Ectodermal cell (in vitro differentiated cells): ENCODE data around the gene MBNL3.
"Not testable (repeated sequence)": the region's sequence is repeated elsewhere in the genome, so short reads cannot be mapped to it uniquely, and the experiment has no call there.

Experiments used
- H3K27ac ChIP-seq: 2 replicates; pipeline ENCODE4 v1.7.0; 2013; ENCODE audit warnings: mild to moderate bottlenecking, low read depth, low read length; ENCODE audit not compliant: insufficient read depth, poor library complexity, severe bottlenecking
- H3K27me3 ChIP-seq: 2 replicates; pipeline ENCODE4 v1.7.0; 2013; ENCODE audit warnings: mild to moderate bottlenecking, low read length; ENCODE audit not compliant: insufficient read depth, control insufficient read depth, poor library complexity, severe bottlenecking
- H3K36me3 ChIP-seq: one replicate; pipeline ENCODE4 v1.7.0; 2013; ENCODE audit warnings: low read length; ENCODE audit not compliant: control insufficient read depth, insufficient read depth
- H3K4me1 ChIP-seq: one replicate; pipeline ENCODE4 v1.7.0; 2013; ENCODE audit warnings: low read length; ENCODE audit not compliant: control insufficient read depth, insufficient read depth
- H3K4me3 ChIP-seq: 2 replicates; pipeline ENCODE4 v1.7.0; 2013; ENCODE audit warnings: low read depth, low read length, control low read depth; ENCODE audit not compliant: insufficient read depth
- H3K9me3 ChIP-seq: 2 replicates; pipeline ENCODE4 v1.7.0; 2013; ENCODE audit warnings: mild to moderate bottlenecking, low read length, moderate library complexity; ENCODE audit not compliant: control insufficient read depth
- WGBS, 2 experiments: methylation state at CpG; one replicate each; pipeline ENCODE4 v1.1.7; 2013; ENCODE audit warnings: missing lambda C conversion rate in 2 of 2; 5-methylcytosine and 5-hydroxymethylcytosine counted together

The MBNL3 gene

GRCh38 chrX:132364313-132364712 lies 124.5 kb downstream of the MBNL3 start:
- H3K4me3 ChIP-seq: no peak overlapping the region
- H3K27ac ChIP-seq: no peak overlapping the region
- no peaks in the 10 kb centered on the region for H3K4me1 ChIP-seq
- H3K9me3 ChIP-seq: no peaks in the 10 kb centered on the region
- H3K27me3 ChIP-seq: no peaks in the 10 kb centered on the region
- WGBS, 2 experiments: 92 to 98% methylated on average over 2 of the region's 3 CpGs
- H3K36me3 ChIP-seq: no peaks in the 10 kb centered on the region

- H3K4me1 ChIP-seq: no peaks in the 10 kb centered on the region
- no peaks in the 10 kb centered on the region for H3K9me3 ChIP-seq
- H3K4me3 ChIP-seq: no peak overlapping the region
- H3K27me3 ChIP-seq: no peaks in the 10 kb centered on the region
- no peak overlapping the region for H3K27ac ChIP-seq
- WGBS, 2 experiments: 90 to 94% methylated on average over 4 to 5 of the region's 5 CpGs
- H3K36me3 ChIP-seq: no peaks in the 10 kb centered on the region
Measured at GRCh38 chrX:132353430-132353829, 135.4 kb downstream of the MBNL3 start.

DNA sequence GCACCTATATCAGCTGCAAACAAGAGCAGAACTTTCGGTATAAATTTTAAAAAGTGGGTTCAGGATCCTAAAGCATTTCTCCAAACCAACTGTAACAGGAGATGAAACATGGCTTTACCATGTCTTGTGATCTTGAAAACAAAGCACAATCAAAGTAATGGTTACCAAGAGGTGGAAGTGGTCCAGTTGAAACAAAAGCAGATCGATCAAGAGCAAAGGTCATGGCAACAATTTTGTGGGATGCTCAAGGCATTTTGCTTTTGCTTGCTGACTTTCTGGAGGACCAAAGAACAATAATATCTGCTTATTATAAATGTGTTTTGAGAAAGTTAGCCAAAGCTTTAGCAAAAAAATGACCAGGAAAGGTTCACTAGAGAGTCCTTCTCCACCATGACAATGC lies 152.7 kb downstream of the MBNL3 start:
- Histone ChIP-seq H3K9me3 (no peaks in the 10 kb centered on the region), H3K4me3 (no peak overlapping the region), H3K27ac (no peak overlapping the region), H3K36me3 (no peaks in the 10 kb centered on the region), H3K4me1 (no peaks in the 10 kb centered on the region), H3K27me3 (no peaks in the 10 kb centered on the region)
- 97 to 98% methylated on average over 2 of the region's 2 CpGs for WGBS, 2 experiments

- no peaks in the 10 kb centered on the region for H3K9me3 ChIP-seq
- H3K36me3 ChIP-seq: no peaks in the 10 kb centered on the region
- H3K27ac ChIP-seq: no peak overlapping the region
- no peaks in the 10 kb centered on the region for H3K4me1 ChIP-seq
- H3K27me3 ChIP-seq: no peaks in the 10 kb centered on the region
- WGBS, 2 experiments: 91 to 92% methylated on average over 3 of the region's 4 CpGs
- H3K4me3 ChIP-seq: no peak overlapping the region
Measured at GRCh38 chrX:132333351-132333750, 155.5 kb downstream of the MBNL3 start.

DNA sequence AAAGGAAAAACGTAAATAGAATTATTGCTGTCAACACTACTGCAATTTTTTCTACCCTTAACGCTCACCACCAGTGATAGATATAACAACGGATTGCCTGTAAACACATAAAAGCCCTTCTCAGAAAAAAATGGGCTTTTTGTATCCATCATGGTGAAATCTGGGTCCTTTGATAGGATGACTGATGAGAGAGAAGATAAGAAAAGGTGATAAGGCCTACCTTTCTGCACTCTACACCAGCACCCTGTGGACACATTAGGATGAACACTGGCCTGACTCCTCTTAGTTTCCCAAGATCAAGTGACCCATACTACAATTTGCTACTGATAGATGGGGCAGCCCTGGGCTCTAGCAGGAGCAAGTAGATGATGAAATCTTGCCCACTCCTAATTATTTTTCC lies 157.3 kb downstream of the MBNL3 start:
- 86 to 93% methylated on average over 3 of the region's 3 CpGs for WGBS, 2 experiments
- H3K27ac ChIP-seq: no peak overlapping the region
- no peaks in the 10 kb centered on the region for H3K36me3 ChIP-seq
- no peaks in the 10 kb centered on the region for H3K9me3 ChIP-seq
- H3K27me3 ChIP-seq: no peaks in the 10 kb centered on the region
- H3K4me3 ChIP-seq: no peak overlapping the region
- no peaks in the 10 kb centered on the region for H3K4me1 ChIP-seq

DNA sequence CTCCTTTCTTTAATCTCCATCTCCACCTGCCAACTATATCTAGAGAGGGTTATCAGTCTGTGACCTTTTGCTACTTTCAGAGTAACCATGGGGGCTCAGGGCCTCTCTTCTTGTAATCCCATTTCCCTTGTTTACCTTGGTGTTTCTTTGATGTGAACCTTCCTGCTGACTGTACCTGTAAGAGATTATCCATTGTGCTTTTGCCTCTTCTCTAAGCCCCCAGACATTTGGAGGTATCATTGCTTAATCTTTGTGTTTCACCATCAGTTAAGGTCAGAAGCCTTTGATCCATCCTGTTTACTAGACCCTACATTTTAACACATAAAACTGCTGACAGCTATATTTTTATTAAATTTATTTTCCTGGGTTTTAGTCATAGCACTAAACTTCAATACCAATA lies 157.8 kb downstream of the MBNL3 start:
- H3K27ac ChIP-seq: no peak overlapping the region
- no peaks in the 10 kb centered on the region for H3K36me3 ChIP-seq
- H3K27me3 ChIP-seq: no peaks in the 10 kb centered on the region
- no peaks in the 10 kb centered on the region for H3K9me3 ChIP-seq
- H3K4me1 ChIP-seq: no peaks in the 10 kb centered on the region
- H3K4me3 ChIP-seq: no peak overlapping the region

GRCh38 chrX:132330156-132330729 lies 158.6 kb downstream of the MBNL3 start:
- WGBS, 2 experiments: 80 to 96% methylated on average over 1 to 2 of the region's 2 CpGs
- no peaks in the 10 kb centered on the region for H3K36me3 ChIP-seq
- no peak overlapping the region for H3K4me3 ChIP-seq
- H3K27ac ChIP-seq: no peak overlapping the region
- H3K4me1 ChIP-seq: no peaks in the 10 kb centered on the region
- no peaks in the 10 kb centered on the region for H3K9me3 ChIP-seq
- no peaks in the 10 kb centered on the region for H3K27me3 ChIP-seq

DNA sequence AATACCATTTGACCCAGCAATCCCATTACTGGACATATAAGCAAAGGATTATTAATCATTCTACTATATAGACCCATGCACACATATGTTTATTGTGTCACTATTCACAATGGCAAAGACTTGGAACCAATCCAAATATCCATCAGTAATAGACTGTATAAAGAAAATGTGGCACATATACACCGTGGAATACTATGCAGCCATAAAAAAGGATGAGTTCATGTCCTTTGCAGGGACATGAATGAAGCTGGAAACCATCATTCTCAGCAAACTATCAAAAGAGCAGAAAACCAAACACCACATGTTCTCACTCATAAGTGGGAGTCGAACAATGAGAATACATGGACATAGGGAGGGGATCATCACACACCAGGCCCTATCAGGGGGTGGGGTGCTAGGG lies 161.9 kb downstream of the MBNL3 start:
- H3K27me3 ChIP-seq, H3K9me3 ChIP-seq, H3K36me3 ChIP-seq, H3K4me3 ChIP-seq, H3K4me1 ChIP-seq, H3K27ac ChIP-seq: not testable (repeated sequence)
- WGBS, 2 experiments: 100% methylated on average over 1 of the region's 2 CpGs
